ENCODE measurements around the gene FKBP11.

DNA sequence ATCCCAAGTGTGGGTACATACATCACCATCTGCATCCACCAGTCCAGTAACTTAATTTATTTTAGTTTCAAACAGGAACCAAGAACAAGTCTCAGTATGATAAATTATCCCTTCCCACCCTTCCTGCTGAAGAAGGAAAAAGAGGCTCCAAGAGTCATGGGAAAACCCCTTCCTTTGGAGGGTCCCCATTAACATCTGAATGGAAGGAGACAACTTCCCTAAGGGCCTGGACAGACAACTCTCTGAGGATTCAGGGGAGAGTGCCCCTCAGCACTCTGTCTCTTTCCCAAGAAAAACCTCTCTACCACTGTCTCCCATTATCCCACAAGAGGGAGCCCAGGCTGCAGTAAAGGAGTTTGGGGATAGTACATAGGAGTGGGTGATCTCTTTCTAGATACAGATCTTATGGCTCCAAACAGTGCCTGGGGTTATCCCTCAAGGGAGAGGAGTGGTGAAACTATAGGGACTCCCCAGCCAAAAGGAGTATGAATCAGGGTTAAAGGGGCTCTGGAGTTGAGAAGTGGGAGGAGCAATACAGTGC is 40.1 kb upstream of the FKBP11 start:
- TF ChIP-seq EZH2phosphoT487 (IDR thresholded peaks at IDR 0.05; ENCODE audit: insufficient read depth, low read depth) (no peak), EZH2 (IDR thresholded peaks at IDR 0.05; ENCODE audit: insufficient read depth, poor library complexity, severe bottlenecking) (no peak)
